ENCODE data around the gene PYM1. TPM values are rescaled to one million over a fixed set of nuclear protein-coding genes. Genes with fewer than 3 reads are reported as not detected.

The PYM1 gene
- total RNA-seq: 10 to 100 TPM; 26.7 to 40.7 (median 36.6) TPM
- 10 to 100 TPM; 48.3 to 54.0 (median 51.2) TPM for polyA plus RNA-seq
- long read RNA-seq, donor 1, transcript PYM1-202 (3 exons, 1,073 nt): minor isoform, 5 of 14 reads
- long read RNA-seq, donor 1, transcript PYM1-203 (3 exons, 1,226 nt): major isoform, 9 of 14 reads
- long read RNA-seq, donor 1, partial matches to known transcripts: 0 of 14 reads
- long read RNA-seq, donor 1, other reads (novel, unspliced or antisense): 0 of 14 reads
- long read RNA-seq, donor 2, transcript PYM1-203 (3 exons, 1,226 nt): major isoform, 11 of 34 reads
- long read RNA-seq, donor 2, transcript PYM1-202 (3 exons, 1,073 nt): minor isoform, 6 of 34 reads
- long read RNA-seq, donor 2, partial matches to known transcripts: 14 of 34 reads
- long read RNA-seq, donor 2, other reads (novel, unspliced or antisense): 0 of 34 reads

GRCh38 chr12:55927588-55928502 lies at the start of gene PYM1:
PYM1 (minus strand) TSS chr12:55927894; CDS start chr12:55927761, 133 bp downstream.
- intact Hi-C loops (cut with DNase I; ENCODE audit: low total_unique reads): loop anchor here (5.0 kb wide), 1 partner anchor 96 kb away; no protein-coding TSS in a partner anchor
- no peaks in the 10 kb centered on the region for H3K9me3 ChIP-seq
- H3K4me1 ChIP-seq: peaks cover 35 to 87% (median 68%) of the 10 kb centered on the region in 6 donors
- H3K27me3 ChIP-seq (replicated peaks in 1 of 7): no peaks in the 10 kb centered on the region
- TF ChIP-seq CTCF (IDR thresholded peaks at IDR 0.05 in 8 of 11, conservative IDR thresholded peaks at IDR 0.05 in 3 of 11) (no peak), POLR2AphosphoS5 (IDR thresholded peaks at IDR 0.05) (peak; percentile 83 to 90 (median 87))
- H3K27ac ChIP-seq: peak within 1 kb of the TSS; percentile 93 to 99 (median 96)
- H3K36me3 ChIP-seq: peaks cover 0 to 25% (median 2%) of the 10 kb centered on the region in 6 donors
- H3K4me3 ChIP-seq: peak within 1 kb of the TSS; percentile 70 to 98 (median 88)
- peak; percentile 95 for DNase-seq
- 6 to 10% (median 7%) methylated on average over 29 to 49 of the region's 49 CpGs for WGBS, 5 donors

- intact Hi-C loops (cut with DNase I; ENCODE audit: low total_unique reads): no loop called here
- Histone ChIP-seq H3K36me3 (peaks cover 0 to 50% (median 2%) of the 10 kb centered on the region in 6 donors), H3K27ac (peak overlapping the region; percentile 88 to 98 (median 96)), H3K4me1 (peaks cover 24 to 71% (median 55%) of the 10 kb centered on the region in 6 donors), H3K4me3 (peak overlapping the region; percentile 75 to 98 (median 84)), H3K9me3 (no peaks in the 10 kb centered on the region), H3K27me3 (replicated peaks in 1 of 7) (no peaks in the 10 kb centered on the region)
- TF ChIP-seq CTCF (IDR thresholded peaks at IDR 0.05 in 8 of 11, conservative IDR thresholded peaks at IDR 0.05 in 3 of 11) (no peak), POLR2AphosphoS5 (IDR thresholded peaks at IDR 0.05) (no peak), POLR2A (IDR thresholded peaks at IDR 0.05) (no peak)
- WGBS, 5 donors: 0 to 1% (median 1%) methylated on average over 15 of the region's 15 CpGs
- no peak for DNase-seq
These were observed 46.6 kb upstream of the PYM1 start for GRCh38 chr12:55974308-55974730.

GRCh38 chr12:55973599-55974307 lies 46.1 kb upstream of the PYM1 start, which contains the start of gene RAB5B:
RAB5B (plus strand) TSS chr12:55974078; CDS start chr12:55986961, 12,883 bp downstream.
- TF ChIP-seq POLR2AphosphoS5 (IDR thresholded peaks at IDR 0.05): peak; percentile 99
- peak; percentile 84 to 97 (median 91) for TF ChIP-seq POLR2A (IDR thresholded peaks at IDR 0.05)
- peak in 7 of 11 experiments; percentile 34 to 56 (median 42) for TF ChIP-seq CTCF (IDR thresholded peaks at IDR 0.05 in 8 of 11, conservative IDR thresholded peaks at IDR 0.05 in 3 of 11)
- Histone ChIP-seq H3K4me3 (peak within 1 kb of the TSS; percentile 75 to 98 (median 84)), H3K27ac (peak within 1 kb of the TSS; percentile 93 to 98 (median 96)), H3K9me3 (no peaks in the 10 kb centered on the region), H3K27me3 (replicated peaks in 1 of 7) (no peaks in the 10 kb centered on the region), H3K36me3 (peaks cover 0 to 50% (median 2%) of the 10 kb centered on the region in 6 donors), H3K4me1 (peaks cover 24 to 70% (median 53%) of the 10 kb centered on the region in 6 donors)
- DNase-seq: peak; percentile 99
- intact Hi-C loops (cut with DNase I; ENCODE audit: low total_unique reads): no loop called here
- WGBS, 5 donors: 0 to 1% (median 0%) methylated on average over 33 to 39 of the region's 39 CpGs
